ENCODE measurements around the gene DCST1. TPM values are rescaled to one million over a fixed set of nuclear protein-coding genes. Genes with fewer than 3 reads are reported as not detected.

Gene DCST1
- total and polyA plus RNA-seq, 2 of the 13 experiments (the other 11 are each of a cell fraction or from before 2014, with no cell fraction given), result 0.04 TPM; not detected in 1

DNA sequence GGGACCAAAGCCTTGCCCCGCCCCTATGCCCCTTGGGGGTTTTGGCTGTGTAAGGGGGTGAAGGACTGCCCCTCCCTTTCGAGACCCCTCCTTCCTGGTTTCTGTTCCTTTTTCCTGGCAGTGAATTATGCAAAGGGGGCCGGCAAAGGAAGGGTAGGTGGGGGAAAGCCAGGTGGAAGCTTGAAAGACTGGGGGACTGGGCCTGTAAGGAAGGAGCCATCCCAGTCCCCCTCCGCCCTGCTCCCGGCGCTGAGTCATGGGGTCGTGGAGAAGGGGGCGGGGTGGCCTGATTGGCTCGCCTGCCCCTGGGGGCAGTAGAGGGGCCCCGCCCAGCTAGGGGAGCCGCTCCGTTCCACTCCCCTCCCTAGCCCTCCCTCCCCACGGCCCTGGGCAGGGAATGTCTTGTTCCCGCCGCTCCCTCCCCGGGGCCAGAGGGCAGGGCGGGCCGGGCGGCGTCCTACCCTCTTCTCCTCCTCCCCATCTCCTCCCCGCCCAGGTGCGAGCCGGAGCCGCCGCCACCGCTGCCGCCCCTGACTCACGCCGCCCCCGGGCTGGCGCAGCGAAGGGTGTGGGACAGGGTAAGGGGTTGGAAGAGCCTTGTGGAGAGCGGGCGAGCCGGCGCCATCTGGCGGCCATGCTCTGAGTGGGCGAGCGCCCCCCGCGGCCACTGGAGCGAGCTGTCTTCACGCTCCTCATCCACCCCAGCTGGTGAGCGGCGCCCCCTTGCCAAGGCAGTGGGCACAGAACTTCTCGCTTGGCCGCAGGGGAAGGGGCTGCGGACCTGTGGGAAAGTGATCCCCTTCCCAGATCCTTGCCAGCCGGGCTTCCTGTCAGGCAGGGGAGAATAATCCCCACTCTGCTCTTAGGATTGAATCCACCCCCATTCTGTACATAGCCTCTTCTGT, 16.3 kb upstream of the DCST1 start (continued):
- TF ChIP-seq, protein P1, sequence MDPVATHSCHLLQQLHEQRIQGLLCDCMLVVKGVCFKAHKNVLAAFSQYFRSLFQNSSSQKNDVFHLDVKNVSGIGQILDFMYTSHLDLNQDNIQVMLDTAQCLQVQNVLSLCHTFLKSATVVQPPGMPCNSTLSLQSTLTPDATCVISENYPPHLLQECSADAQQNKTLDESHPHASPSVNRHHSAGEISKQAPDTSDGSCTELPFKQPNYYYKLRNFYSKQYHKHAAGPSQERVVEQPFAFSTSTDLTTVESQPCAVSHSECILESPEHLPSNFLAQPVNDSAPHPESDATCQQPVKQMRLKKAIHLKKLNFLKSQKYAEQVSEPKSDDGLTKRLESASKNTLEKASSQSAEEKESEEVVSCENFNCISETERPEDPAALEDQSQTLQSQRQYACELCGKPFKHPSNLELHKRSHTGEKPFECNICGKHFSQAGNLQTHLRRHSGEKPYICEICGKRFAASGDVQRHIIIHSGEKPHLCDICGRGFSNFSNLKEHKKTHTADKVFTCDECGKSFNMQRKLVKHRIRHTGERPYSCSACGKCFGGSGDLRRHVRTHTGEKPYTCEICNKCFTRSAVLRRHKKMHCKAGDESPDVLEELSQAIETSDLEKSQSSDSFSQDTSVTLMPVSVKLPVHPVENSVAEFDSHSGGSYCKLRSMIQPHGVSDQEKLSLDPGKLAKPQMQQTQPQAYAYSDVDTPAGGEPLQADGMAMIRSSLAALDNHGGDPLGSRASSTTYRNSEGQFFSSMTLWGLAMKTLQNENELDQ (CRISPR knock-in tag; IDR thresholded peaks at IDR 0.05; ENCODE audit: borderline replicate concordance), result no peak
- TF ChIP-seq ZNF121 (CRISPR knock-in tag; IDR thresholded peaks at IDR 0.05), result 0 out of 2 replicates have a peak, but pooled peaks have one; percentile 43
- no peak for TF ChIP-seq CHD4 (IDR thresholded peaks at IDR 0.05; ENCODE audit: borderline replicate concordance, low read length)
- 0 out of 2 replicates have a peak, but pooled peaks have one; percentile 71 for TF ChIP-seq ZNF564 (CRISPR knock-in tag; IDR thresholded peaks at IDR 0.05)
- no peak for TF ChIP-seq CREB1 (IDR thresholded peaks at IDR 0.05)
- TF ChIP-seq CREB1 (CRISPR knock-in tag; IDR thresholded peaks at IDR 0.05), result no peak
- no peak for TF ChIP-seq ZNF180 (CRISPR knock-in tag; IDR thresholded peaks at IDR 0.05; ENCODE audit: borderline replicate concordance, low read depth)

DNA sequence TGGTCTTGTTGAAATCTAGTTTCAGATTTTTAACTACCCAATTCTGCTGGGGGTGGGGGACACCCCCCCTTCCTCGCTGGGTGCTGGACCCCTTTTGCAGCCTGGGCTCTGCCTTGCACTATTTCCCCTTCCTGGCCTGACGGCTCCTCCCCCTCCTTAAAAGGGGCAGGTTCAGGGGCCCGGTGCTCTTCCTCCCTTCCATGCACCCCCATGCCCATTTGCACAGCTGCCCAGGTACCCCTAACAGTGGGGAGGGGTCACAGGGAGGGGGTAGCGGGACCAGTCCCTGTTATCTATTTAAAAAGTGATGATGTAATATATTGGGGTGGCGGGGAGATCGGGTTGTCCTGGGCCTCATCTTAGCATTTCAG, 15.7 kb upstream of the DCST1 start:
- H3K36me3 ChIP-seq (replicated peaks in 1 of 2; ENCODE audit: control insufficient read depth in 1 of 2, insufficient read depth in 2 of 2, low read length in 2 of 2), result peaks cover 6 to 21% of the 10 kb centered on the region in 2 experiments; a peak in 4 of 5 replicates
- ATAC-seq, result no peak
- intact Hi-C loops (cut with micrococcal nuclease; ENCODE audit: unreplicated experiment) (loop anchor here (1.0 kb wide), 3 partner anchors 17 to 112 kb away; partner anchors contain the start of gene SHC1), in situ Hi-C loops (cut with HindIII; ENCODE audit: extremely low pct_ligation_motif_present, low pct_unique_long_range_greater_than_20kb) (no loop called here)
- ChIA-PET CTCF (ENCODE audit: low intra/inter-chr PET ratio, low total read pairs) (interaction anchor here (1.0 to 2.8 kb wide), 13 partner anchors 14 to 111 kb away, joined by 3 to 54 read pairs (median 9); partner anchors contain the start of genes CKS1B, LENEP, PBXIP1 and PYGO2), POLR2A (interaction anchor here (1.1 to 8.2 kb wide), 11 partner anchors 12 to 62 kb away, joined by 3 to 90 read pairs (median 9); partner anchors contain the start of genes ADAM15, FLAD1, PBXIP1 and PYGO2)
- peak overlapping the region; percentile 32; the same call in 1 of the 2 replicates for H3K9ac ChIP-seq (ENCODE audit: insufficient read depth, low read depth, low read length)
- H4K20me1 ChIP-seq (ENCODE audit: insufficient read depth, low read length), result peaks cover 5% of the 10 kb centered on the region; the same call in 1 of the 2 replicates
- no peak for FAIRE-seq
- no peaks in the 10 kb centered on the region for H3K9me3 ChIP-seq (ENCODE audit: low read length)
- H3K4me2 ChIP-seq (ENCODE audit: low read depth, low read length), result peak overlapping the region; percentile 79
- H3K79me2 ChIP-seq (ENCODE audit: insufficient read depth, low read length), result no peaks in the 10 kb centered on the region
- BruUV-seq (replicated peaks), result no TSS peak
- no peak overlapping the region for H2AFZ ChIP-seq (ENCODE audit: low read length)
- peaks cover 43% of the 10 kb centered on the region for H3K4me1 ChIP-seq (ENCODE audit: insufficient read depth, low read length)
- DNase-seq (ENCODE audit: low spot score), result no peak
- H3K27ac ChIP-seq (ENCODE audit: extremely low read length, insufficient read depth, low read length), result peak overlapping the region; percentile 74
- H3K27me3 ChIP-seq (ENCODE audit: control insufficient read depth in 1 of 2, insufficient read depth in 2 of 2, low read length in 2 of 2), result no peaks in the 10 kb centered on the region
- WGBS (ENCODE audit: low lambda C conversion rate), result 83% methylated on average over 6 of the region's 6 CpGs
- H3K4me3 ChIP-seq (replicated peaks in 1 of 3; ENCODE audit: insufficient read depth in 1 of 3, low read depth in 2 of 3, low read length in 3 of 3), result peak overlapping the region in 2 of 3 experiments; percentile 48 to 61; a peak in 4 of 6 replicates
- TF ChIP-seq ZNF772 (CRISPR knock-in tag; IDR thresholded peaks at IDR 0.05) (no peak), PHF20 (CRISPR knock-in tag; IDR thresholded peaks at IDR 0.05) (no peak), ZNF251 (CRISPR knock-in tag; IDR thresholded peaks at IDR 0.05) (no peak), FOXP4 (CRISPR knock-in tag; IDR thresholded peaks at IDR 0.05) (no peak), RARA (CRISPR knock-in tag; IDR thresholded peaks at IDR 0.05) (no peak), ZNF431 (CRISPR knock-in tag; IDR thresholded peaks at IDR 0.05; ENCODE audit: borderline replicate concordance, low read depth) (no peak), CHCHD3 (CRISPR knock-in tag; IDR thresholded peaks at IDR 0.05) (no peak)
- TF ChIP-seq, protein P2, sequence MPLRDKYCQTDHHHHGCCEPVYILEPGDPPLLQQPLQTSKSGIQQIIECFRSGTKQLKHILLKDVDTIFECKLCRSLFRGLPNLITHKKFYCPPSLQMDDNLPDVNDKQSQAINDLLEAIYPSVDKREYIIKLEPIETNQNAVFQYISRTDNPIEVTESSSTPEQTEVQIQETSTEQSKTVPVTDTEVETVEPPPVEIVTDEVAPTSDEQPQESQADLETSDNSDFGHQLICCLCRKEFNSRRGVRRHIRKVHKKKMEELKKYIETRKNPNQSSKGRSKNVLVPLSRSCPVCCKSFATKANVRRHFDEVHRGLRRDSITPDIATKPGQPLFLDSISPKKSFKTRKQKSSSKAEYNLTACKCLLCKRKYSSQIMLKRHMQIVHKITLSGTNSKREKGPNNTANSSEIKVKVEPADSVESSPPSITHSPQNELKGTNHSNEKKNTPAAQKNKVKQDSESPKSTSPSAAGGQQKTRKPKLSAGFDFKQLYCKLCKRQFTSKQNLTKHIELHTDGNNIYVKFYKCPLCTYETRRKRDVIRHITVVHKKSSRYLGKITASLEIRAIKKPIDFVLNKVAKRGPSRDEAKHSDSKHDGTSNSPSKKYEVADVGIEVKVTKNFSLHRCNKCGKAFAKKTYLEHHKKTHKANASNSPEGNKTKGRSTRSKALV (CRISPR knock-in tag; IDR thresholded peaks at IDR 0.05), result no peak
